GM11168 (cell line): ENCODE results near the gene POPDC2.

Experiments
- in situ Hi-C: fragments of 300-500 bp; cut with MboI; formaldehyde crosslinking; loops from one replicate; pipeline ENCODE4 v1.12.0; 2022; ENCODE audit warnings: low sequenced_read_pairs; ENCODE audit not compliant: unreplicated experiment

The POPDC2 gene, protein sequence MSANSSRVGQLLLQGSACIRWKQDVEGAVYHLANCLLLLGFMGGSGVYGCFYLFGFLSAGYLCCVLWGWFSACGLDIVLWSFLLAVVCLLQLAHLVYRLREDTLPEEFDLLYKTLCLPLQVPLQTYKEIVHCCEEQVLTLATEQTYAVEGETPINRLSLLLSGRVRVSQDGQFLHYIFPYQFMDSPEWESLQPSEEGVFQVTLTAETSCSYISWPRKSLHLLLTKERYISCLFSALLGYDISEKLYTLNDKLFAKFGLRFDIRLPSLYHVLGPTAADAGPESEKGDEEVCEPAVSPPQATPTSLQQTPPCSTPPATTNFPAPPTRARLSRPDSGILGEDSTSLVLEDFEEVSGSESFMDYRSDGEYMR

DNA sequence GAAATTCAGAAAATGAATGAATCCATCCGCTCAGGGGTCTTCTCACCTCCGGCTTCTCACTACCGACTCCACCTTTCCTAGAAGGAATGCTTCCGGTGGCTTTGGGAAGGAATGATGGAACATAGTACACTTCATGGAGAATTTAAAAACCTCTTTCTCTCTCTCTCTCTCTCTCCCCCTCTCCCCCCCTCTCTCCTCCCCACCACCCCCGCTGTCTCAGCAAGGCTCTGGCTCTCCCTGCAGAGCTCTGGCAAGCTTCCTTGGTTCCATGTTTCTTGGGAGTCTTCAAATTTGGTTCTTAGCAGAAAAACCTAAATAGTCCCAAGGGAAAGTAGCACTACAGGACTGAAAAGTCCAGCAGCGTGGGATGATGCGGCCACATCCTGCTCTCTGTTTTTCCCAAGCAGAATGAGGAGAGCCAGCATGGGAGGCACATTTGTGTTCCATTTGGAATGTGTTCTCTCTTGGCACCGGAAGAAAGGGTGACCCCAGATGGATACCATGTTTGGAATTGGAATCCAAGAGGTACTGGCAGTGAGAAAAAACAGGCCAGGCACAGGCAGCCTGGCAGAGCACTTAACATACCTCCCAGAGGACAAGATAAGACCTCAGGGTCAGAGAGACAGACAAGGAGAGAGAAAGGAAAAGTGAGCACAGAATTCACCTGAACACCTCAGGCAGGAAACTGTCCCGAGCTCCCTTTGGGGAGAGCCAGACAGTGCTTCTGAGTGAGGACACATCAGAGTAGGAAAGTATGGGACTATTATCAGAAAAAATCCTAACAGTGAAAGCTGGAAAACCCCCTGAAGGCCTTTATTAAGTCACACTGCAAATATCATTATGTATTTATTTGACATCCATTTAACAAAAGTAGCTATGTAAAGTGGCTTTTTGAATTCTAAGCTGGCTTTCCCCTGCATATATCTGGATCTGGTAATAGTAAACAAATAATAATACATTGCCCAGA lies at the start of gene POPDC2:
Gene POPDC2, minus strand, starts transcription at position 116 of the 967 bp plus-strand sequence. CDS start 166 bp downstream, outside the sequence.
- in situ Hi-C loops: no loop called here

GRCh38 chr3:119703820-119704531 lies 43.6 kb upstream of the POPDC2 start:
- in situ Hi-C loops: no loop called here

DNA sequence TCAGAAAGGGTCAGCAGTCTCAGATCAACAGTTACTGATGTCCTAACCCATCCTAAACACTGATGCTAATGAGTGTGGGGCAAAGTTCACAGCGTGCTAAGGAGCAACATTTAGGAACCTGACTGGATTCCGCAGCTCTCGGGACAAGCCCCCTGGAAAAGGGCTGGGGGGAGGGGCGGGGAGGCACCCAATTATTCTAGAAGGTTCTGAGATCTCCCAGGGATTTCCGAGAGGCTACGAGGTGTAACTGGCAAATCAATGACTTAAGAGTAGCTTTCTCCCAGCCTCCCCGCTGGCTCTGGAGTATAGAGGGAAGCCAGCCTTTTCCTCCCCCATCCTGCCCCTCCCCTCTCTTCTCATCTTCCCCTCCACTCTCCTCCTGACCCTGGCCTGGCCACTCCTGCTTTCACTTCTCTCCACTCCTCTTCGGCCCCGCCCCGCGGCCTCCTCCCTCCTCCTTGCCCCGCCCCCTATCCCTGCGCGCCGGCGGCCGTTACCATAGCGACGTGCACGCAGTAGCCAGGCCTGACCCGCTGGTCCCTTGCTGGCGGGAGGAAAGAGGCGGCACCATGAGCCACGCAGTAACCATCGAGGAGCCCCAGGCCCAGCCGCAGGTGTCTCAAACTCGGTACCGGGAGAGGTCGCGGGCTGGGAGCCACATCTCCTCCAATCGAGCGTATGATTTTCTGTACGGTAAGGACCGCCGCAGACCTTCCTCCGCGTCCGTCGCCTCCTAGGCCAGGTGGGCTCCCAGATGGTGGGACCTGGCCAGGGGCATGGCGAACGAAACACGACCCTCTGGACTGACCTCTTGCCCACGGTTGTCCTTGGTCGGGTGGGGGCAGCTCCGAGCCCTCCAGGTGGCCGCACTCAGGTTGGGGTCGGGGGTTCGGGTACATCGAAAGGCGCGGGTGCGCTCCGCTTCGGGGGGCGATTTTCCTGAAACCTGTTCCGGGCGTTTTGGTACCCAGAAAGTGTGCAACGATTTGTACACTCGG lies 42.4 kb upstream of the POPDC2 start, which contains the start of gene CFAP91:
Gene CFAP91, plus strand, starts transcription at position 493 of the 998 bp plus-strand sequence. Its CDS starts 77 bp downstream, at position 570.
- in situ Hi-C loops: no loop called here

DNA sequence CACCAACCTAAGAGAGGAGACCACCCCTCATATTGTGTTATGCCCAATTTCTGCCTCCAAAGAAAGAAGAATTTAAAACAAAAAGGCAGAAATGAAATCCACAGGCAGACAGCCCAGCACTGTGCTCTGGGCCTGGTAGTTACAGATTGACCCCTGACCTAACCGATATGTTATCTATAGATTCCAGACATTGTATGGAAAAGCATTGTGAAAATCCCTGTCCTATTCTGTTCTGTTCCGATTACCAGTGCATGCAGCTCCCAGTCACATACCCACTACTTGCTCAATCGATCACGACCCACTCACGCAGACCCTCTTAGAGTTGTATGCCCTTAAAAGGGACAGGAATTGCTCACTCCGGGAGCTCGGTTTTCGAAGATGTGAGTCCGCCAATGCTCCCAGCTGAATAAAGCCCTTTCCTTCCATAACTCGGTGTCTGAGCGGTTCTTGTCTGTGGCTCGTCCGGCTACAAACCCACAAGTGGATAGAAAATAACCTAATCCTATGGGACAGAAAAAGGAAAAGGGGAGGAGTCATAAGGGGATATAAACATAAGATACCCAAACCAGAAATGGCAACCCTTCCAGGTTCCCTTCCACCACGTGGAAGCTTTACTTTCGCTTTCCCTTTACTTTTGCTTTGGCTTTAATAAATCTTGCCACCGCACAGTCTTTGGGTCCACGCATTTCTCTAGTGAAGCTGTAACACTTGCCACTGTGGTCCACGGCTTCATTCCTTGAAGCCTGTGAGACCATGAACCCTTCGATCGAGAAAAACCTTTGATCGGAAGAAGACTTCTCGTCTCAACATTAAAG lies 40.7 kb upstream of the POPDC2 start:
- in situ Hi-C loops: no loop called here

DNA sequence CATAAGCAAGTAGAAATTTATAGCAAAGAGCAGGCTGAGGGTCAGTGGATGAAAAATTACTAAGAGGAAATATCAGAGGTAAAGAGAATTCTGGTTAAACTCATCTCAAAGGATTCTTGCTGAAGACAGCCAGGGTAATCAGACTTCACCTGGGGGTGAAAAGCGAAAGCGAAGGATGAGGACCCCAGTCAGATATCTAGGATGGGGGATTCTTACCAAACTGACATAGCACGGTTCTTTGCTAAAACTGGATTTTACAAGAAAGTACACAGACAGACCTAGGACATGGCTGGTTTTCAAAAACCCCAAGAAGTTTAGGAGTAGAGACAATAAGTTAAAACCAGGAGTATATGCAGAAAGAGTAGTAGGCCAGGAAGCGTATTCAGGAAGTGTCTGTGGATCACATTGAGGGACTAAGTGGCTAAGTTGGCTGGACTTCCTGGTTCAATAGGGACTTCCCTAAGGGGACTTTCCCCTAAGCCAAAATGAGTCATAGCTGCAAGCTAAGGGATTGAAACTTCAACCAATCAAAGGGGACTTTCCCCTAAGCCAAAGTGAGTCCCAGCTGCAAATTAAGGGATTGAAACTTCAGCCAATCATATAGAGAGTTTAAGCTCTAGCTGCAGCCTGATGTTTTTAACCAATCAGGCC lies 40.0 kb upstream of the POPDC2 start:
- in situ Hi-C loops: no loop called here

DNA sequence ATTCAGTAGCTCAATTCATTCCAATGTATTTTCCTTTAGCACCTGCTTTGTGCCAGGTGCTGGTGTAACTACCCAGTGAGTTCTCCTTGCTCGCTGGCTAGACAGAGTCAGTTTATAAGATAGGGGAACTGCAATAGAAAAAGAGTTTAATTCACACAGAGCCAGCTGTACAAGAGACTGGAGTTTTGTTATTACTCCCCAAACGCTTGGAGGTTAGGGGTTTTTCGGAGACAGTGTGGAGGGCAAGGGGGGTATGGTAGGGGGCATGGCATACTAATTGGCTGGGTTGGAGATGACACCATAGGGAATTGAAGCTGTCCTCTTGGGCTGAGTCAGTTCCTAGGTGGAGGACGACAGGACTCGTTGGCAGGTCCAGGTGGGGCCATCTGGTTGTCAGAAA lies 37.0 kb upstream of the POPDC2 start:
- in situ Hi-C loops: loop anchor here (25.0 kb wide), 1 partner anchor 410 kb away; the partner anchor contains the start of gene ARHGAP31

DNA sequence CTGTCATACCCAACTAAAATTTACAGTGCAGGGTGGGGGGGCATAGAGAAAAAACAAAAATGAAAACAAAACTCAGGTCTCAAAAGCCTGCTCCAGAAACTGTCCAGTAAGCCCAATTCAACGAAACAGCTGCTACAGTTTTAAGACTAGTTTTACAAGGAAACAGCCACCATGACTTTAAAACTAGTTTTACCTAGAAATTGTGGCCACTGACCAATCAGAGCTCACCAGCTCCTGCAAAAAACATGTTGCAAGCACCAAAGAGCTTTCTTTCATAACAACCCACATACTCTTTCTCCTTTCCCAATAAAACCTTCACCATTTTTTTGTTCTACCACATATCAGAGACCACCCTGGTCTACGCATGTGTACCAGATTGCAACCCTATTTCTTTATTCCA lies 35.1 kb upstream of the POPDC2 start:
- in situ Hi-C loops: loop anchor here (25.0 kb wide), 1 partner anchor 408 kb away; the partner anchor contains the start of gene ARHGAP31

- in situ Hi-C loops: loop anchor here (25.0 kb wide), 1 partner anchor 403 kb away; the partner anchor contains the start of gene ARHGAP31
Measured at GRCh38 chr3:119690043-119690656, 29.8 kb upstream of the POPDC2 start.

DNA sequence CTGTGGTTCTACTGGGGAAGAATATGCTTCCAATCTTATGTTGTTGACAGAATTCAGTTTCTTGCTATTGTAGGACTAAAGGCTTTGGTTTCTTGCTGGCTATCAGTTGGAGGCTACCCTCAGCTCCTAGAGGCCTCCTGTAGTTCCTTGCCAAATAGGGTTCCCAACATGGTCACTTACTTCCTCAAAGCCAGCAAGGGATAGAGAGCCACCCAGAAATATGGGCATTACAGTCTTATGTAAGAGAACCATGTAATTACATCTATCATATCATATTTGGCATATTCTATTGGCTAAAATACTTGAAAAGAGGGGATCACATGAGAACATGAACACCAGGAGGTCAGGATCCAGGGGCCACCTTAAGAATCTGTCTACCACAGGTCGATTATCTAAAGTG lies 23.0 kb upstream of the POPDC2 start:
- in situ Hi-C loops: loop anchor here (25.0 kb wide), 1 partner anchor 396 kb away; the partner anchor contains the start of gene ARHGAP31

- in situ Hi-C loops: loop anchor here (25.0 kb wide), 1 partner anchor 394 kb away; the partner anchor contains the start of gene ARHGAP31
Measured at GRCh38 chr3:119681279-119681678, 20.9 kb upstream of the POPDC2 start.

GRCh38 chr3:119679874-119680273 lies 19.5 kb upstream of the POPDC2 start:
- in situ Hi-C loops: loop anchor here (25.0 kb wide), 1 partner anchor 393 kb away; the partner anchor contains the start of gene ARHGAP31

GRCh38 chr3:119678209-119678608 lies 17.8 kb upstream of the POPDC2 start:
- in situ Hi-C loops: loop anchor here (25.0 kb wide), 1 partner anchor 391 kb away; the partner anchor contains the start of gene ARHGAP31

- in situ Hi-C loops: loop anchor here (25.0 kb wide), 1 partner anchor 390 kb away; the partner anchor contains the start of gene ARHGAP31
Measured at GRCh38 chr3:119677641-119677934, 17.2 kb upstream of the POPDC2 start.

DNA sequence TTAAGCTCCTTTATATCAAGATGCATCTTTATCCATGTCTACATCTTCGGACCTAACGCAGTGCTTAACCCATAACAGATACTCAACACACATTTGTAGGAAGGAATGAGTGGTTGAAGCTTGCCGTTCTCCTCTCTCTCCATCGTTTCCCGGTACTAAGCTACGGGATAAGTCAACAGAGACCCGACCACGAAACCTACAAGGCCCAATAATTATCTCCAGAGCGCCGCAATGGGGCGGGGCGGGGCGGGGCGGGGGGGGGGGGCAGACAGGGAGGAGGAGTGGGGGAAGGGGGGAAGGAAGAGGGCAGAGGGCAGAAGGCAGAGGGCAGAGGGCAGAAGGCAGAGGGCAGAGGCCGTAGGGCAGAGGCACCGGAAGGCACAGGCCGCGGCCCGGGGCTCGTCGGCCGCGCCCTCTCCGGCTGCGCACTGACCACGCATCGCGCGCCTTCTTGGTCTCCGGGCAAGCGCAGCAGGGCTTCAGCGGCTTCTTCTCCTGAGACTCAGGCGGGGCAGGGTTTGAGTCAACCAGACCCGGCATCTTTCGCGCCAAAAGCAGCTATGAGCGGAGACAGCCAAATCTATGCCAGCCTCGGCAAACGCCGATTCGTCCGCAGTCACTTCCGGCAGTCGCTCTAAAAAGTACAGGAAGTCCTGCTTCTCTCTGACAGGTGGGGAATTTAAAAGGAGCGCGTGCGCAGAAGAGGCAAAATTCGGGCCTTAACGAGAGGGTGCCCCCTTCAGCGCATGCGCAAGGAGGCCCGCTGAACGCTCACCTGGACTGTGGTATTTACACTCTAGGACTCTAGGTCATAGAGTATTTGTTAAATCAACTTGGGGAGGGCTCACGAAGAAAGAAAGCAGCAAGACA lies 16.6 kb upstream of the POPDC2 start, which contains the start of gene COX17:
Gene COX17, minus strand, starts transcription at position 636 of the 870 bp plus-strand sequence. Its CDS starts 96 bp downstream, at position 540.
- in situ Hi-C loops: loop anchor here (25.0 kb wide), 1 partner anchor 390 kb away; the partner anchor contains the start of gene ARHGAP31

DNA sequence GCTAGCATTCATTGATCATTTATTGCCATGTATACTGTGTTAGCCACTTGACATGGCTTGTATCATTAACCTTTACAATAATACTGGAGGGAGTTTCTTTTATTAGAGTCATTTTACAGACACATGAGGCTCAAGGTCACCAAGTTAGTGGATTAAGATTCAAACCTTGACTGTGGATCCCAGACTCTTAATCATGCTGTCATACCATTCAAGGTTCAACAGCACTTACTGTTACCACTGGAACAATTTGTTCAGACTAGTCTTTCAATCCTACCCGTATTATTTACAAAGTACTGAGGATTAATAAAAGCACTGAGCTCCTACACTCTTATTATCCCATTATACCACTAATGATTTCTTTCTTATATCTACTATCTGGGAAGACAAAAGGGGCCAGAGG lies 15.6 kb upstream of the POPDC2 start:
- in situ Hi-C loops: loop anchor here (25.0 kb wide), 1 partner anchor 389 kb away; the partner anchor contains the start of gene ARHGAP31
